ENCODE results near the gene STT3A.

DNA sequence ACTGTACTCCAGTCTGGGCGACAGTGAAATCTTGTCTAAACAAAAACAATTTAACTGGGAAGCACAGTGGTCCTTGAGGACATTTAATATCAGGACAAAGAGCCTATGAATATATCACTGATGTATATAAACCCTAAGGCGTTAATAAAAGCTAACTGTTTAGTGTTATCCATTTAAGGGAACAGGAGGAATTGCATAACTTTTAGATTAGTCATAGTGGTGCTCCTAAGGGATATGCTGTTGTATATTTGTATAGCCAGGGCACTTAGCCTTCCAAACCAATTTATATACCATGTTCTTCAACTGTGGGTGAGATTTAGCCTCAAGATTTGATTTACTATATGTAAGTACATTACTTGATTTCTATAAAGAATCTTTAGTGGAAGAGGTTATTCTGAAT, 29.3 kb downstream of the STT3A start:
- TF ChIP-seq, protein P1, sequence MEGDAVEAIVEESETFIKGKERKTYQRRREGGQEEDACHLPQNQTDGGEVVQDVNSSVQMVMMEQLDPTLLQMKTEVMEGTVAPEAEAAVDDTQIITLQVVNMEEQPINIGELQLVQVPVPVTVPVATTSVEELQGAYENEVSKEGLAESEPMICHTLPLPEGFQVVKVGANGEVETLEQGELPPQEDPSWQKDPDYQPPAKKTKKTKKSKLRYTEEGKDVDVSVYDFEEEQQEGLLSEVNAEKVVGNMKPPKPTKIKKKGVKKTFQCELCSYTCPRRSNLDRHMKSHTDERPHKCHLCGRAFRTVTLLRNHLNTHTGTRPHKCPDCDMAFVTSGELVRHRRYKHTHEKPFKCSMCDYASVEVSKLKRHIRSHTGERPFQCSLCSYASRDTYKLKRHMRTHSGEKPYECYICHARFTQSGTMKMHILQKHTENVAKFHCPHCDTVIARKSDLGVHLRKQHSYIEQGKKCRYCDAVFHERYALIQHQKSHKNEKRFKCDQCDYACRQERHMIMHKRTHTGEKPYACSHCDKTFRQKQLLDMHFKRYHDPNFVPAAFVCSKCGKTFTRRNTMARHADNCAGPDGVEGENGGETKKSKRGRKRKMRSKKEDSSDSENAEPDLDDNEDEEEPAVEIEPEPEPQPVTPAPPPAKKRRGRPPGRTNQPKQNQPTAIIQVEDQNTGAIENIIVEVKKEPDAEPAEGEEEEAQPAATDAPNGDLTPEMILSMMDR (conservative IDR thresholded peaks at IDR 0.05 in 1 of 2, IDR thresholded peaks at IDR 0.05 in 1 of 2; ENCODE audit: low read depth in 1 of 2, low read length in 2 of 2), result no peak
- TF ChIP-seq EZH2 (IDR thresholded peaks at IDR 0.05; ENCODE audit: low read length, missing control alignments), result no peak
